ENCODE results near the gene LETM1. TPM values are rescaled to one million over a fixed set of nuclear protein-coding genes. Genes with fewer than 3 reads are reported as not detected.

LETM1 gene
- total and polyA plus RNA-seq, 2 of the 13 experiments (the other 11 are each of a cell fraction or from before 2014, with no cell fraction given): 9.7 to 41.6 TPM

DNA sequence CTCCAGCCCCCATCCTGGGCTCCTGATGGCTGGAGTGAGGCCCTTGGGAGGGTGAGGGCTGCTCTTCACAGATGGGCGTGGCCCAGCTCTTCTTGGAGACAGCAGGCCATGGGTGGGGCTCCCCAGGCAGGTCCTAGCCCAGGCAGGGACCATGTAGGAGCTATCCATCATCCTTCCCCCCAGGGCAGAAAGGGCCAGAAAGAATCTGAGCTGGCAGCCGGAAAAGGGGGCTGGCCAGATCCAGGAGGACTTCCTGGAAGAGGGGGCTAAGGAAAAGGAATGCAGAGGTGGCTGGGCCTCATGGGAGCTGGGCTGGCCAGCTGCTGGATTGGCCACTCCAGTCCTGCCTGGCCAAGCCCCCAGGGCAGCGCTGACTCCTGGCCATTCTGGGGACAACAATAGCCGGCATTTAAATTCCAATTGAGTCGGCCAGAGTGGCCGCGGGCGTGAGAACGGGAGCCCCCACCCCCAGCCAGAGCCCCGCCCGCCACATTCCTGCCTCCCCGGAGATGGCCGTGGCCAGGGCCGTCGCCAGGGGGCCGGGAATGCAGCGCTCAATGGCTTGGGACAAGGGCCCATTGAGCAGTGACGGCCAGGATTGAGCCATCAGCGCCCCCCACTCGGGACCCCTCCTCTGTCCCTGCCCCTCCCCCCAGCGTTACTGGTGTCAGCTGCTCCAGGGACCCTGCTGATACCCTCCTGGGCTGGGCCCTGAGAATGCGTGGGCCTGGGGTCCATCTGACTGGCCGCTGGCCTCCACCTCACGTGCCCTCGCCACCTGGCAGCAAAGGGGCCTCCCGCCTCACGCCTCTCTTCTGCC is 77.9 kb downstream of the LETM1 start (continued):
- TF ChIP-seq PRPF4 (IDR thresholded peaks at IDR 0.05; ENCODE audit: low read depth, low read length, poor library complexity, severe bottlenecking) (no peak), ZBTB8A (CRISPR knock-in tag; IDR thresholded peaks at IDR 0.05; ENCODE audit: borderline replicate concordance, low read depth) (0 out of 2 replicates have a peak, but pooled peaks have one; percentile 45), RARA (CRISPR knock-in tag; IDR thresholded peaks at IDR 0.05) (no peak), U2AF2 (IDR thresholded peaks at IDR 0.05; ENCODE audit: low read depth, low read length) (no peak), ZMYM2 (CRISPR knock-in tag; IDR thresholded peaks at IDR 0.05) (no peak), RFX1 (IDR thresholded peaks at IDR 0.05) (no peak), POLR2AphosphoS2 (IDR thresholded peaks at IDR 0.05; ENCODE audit: low read depth, low read length) (no peak), ZNF136 (CRISPR knock-in tag; IDR thresholded peaks at IDR 0.05; ENCODE audit: low read depth) (no peak), ZSCAN25 (CRISPR knock-in tag; IDR thresholded peaks at IDR 0.05) (no peak), HDAC6 (IDR thresholded peaks at IDR 0.05; ENCODE audit: low read depth, low read length) (no peak), AGO2 (optimal IDR thresholded peaks at IDR 0.05; ENCODE audit: low read depth, low read length) (no peak), MAFG (CRISPR knock-in tag; IDR thresholded peaks at IDR 0.05) (no peak), ZNF292 (CRISPR knock-in tag; IDR thresholded peaks at IDR 0.05; ENCODE audit: borderline replicate concordance, low read depth) (no peak), ZNF569 (CRISPR knock-in tag; IDR thresholded peaks at IDR 0.05; ENCODE audit: borderline replicate concordance) (no peak)
- TF ChIP-seq, protein P1, sequence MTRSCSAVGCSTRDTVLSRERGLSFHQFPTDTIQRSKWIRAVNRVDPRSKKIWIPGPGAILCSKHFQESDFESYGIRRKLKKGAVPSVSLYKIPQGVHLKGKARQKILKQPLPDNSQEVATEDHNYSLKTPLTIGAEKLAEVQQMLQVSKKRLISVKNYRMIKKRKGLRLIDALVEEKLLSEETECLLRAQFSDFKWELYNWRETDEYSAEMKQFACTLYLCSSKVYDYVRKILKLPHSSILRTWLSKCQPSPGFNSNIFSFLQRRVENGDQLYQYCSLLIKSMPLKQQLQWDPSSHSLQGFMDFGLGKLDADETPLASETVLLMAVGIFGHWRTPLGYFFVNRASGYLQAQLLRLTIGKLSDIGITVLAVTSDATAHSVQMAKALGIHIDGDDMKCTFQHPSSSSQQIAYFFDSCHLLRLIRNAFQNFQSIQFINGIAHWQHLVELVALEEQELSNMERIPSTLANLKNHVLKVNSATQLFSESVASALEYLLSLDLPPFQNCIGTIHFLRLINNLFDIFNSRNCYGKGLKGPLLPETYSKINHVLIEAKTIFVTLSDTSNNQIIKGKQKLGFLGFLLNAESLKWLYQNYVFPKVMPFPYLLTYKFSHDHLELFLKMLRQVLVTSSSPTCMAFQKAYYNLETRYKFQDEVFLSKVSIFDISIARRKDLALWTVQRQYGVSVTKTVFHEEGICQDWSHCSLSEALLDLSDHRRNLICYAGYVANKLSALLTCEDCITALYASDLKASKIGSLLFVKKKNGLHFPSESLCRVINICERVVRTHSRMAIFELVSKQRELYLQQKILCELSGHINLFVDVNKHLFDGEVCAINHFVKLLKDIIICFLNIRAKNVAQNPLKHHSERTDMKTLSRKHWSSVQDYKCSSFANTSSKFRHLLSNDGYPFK (CRISPR knock-in tag; IDR thresholded peaks at IDR 0.05; ENCODE audit: borderline replicate concordance): no peak
- TF ChIP-seq, protein P2, sequence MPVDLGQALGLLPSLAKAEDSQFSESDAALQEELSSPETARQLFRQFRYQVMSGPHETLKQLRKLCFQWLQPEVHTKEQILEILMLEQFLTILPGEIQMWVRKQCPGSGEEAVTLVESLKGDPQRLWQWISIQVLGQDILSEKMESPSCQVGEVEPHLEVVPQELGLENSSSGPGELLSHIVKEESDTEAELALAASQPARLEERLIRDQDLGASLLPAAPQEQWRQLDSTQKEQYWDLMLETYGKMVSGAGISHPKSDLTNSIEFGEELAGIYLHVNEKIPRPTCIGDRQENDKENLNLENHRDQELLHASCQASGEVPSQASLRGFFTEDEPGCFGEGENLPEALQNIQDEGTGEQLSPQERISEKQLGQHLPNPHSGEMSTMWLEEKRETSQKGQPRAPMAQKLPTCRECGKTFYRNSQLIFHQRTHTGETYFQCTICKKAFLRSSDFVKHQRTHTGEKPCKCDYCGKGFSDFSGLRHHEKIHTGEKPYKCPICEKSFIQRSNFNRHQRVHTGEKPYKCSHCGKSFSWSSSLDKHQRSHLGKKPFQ (CRISPR knock-in tag; IDR thresholded peaks at IDR 0.05; ENCODE audit: insufficient replicate concordance): no peak
- TF ChIP-seq, protein P3, sequence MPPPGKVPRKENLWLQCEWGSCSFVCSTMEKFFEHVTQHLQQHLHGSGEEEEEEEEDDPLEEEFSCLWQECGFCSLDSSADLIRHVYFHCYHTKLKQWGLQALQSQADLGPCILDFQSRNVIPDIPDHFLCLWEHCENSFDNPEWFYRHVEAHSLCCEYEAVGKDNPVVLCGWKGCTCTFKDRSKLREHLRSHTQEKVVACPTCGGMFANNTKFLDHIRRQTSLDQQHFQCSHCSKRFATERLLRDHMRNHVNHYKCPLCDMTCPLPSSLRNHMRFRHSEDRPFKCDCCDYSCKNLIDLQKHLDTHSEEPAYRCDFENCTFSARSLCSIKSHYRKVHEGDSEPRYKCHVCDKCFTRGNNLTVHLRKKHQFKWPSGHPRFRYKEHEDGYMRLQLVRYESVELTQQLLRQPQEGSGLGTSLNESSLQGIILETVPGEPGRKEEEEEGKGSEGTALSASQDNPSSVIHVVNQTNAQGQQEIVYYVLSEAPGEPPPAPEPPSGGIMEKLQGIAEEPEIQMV (CRISPR knock-in tag; IDR thresholded peaks at IDR 0.05; ENCODE audit: low read depth): no peak
- TF ChIP-seq, protein P4, sequence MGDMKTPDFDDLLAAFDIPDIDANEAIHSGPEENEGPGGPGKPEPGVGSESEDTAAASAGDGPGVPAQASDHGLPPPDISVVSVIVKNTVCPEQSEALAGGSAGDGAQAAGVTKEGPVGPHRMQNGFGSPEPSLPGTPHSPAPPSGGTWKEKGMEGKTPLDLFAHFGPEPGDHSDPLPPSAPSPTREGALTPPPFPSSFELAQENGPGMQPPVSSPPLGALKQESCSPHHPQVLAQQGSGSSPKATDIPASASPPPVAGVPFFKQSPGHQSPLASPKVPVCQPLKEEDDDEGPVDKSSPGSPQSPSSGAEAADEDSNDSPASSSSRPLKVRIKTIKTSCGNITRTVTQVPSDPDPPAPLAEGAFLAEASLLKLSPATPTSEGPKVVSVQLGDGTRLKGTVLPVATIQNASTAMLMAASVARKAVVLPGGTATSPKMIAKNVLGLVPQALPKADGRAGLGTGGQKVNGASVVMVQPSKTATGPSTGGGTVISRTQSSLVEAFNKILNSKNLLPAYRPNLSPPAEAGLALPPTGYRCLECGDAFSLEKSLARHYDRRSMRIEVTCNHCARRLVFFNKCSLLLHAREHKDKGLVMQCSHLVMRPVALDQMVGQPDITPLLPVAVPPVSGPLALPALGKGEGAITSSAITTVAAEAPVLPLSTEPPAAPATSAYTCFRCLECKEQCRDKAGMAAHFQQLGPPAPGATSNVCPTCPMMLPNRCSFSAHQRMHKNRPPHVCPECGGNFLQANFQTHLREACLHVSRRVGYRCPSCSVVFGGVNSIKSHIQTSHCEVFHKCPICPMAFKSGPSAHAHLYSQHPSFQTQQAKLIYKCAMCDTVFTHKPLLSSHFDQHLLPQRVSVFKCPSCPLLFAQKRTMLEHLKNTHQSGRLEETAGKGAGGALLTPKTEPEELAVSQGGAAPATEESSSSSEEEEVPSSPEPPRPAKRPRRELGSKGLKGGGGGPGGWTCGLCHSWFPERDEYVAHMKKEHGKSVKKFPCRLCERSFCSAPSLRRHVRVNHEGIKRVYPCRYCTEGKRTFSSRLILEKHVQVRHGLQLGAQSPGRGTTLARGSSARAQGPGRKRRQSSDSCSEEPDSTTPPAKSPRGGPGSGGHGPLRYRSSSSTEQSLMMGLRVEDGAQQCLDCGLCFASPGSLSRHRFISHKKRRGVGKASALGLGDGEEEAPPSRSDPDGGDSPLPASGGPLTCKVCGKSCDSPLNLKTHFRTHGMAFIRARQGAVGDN (CRISPR knock-in tag; IDR thresholded peaks at IDR 0.05): peak; percentile 16
